GM21515 (cell line): ENCODE data around the gene SLC39A11.
A peak's percentile ranks its signal among the peaks of the same experiment; 100 is the strongest.
"Not testable (repeated sequence)": the region's sequence is repeated elsewhere in the genome, so short reads cannot be mapped to it uniquely, and the experiment has no call there.

Experiments
- ATAC-seq: cut with Tn5 transposase; IDR thresholded peaks from one replicate; pipeline ENCODE4 v1.9.1; 2021; ENCODE audit not compliant: unreplicated experiment

SLC39A11 gene

DNA sequence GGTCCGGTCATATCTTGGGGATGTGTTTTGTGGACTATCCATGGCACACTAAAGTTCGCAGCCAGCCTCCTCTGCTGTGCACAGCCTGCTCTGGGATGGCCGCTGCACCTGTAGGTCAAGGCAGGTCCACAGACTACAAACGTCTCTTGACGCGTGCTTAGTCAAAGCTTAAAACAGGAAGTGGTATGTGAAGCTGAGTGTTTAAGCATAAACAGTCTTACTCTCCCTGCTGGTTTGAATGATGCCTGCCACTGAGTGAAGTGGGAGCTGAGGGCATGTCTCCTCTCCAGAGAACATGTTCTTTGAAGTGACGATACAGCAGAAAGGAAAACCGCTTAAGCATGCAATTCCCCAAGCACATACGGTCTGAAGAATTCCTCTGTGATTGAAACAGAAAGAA, 365.6 kb downstream of the SLC39A11 start:
- peak; percentile 89 for ATAC-seq

DNA sequence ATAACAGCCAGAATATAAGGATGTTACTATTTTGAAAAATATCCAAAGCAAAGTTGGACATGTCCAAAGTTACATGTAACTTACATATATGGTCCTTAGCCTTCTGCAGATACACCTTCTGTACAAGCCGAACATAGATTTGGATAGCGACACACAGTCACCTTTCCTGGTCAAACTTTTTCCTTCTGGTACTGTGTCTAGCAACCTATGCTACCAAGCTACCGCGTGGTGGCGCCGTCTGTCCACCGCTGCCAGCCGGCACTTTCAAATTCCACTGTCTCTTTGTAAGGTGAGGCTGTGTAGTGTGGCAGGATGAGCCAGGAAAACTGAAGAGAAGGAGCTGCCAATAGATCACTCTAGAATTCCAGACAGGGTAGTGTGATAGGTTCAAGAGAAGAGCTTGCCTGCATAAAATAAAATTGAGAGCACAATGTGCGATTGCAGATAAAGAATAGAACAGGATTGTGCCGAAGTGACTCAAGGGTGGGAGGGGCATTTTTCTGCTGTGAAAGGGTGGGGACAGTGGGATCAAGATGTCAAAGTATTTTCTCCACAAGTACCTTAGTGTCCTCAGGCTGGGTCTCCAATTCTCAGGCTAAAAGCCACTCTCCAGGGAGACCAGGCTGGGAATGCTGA, 366.9 kb downstream of the SLC39A11 start:
- peak; percentile 40 for ATAC-seq

DNA sequence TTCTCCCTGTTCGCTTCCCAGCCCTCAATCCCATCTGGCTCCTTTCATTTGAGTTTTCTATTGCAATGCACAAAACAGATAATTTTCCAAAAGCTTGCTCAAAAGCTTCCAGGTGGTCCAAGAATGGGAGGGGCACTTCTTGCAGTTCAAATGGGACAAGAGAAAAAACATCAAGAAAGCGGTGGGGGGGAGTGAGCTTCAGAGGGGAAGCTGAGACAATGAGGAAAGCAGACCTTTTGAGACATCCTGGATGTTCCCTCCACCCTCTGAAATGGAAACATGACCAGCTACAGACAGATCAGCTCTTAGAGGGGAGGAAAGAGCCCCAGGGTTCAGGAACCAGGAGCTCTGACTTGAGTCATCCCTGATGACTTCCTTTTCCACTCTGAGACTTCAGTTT, 368.2 kb downstream of the SLC39A11 start:
- ATAC-seq, result no peak

DNA sequence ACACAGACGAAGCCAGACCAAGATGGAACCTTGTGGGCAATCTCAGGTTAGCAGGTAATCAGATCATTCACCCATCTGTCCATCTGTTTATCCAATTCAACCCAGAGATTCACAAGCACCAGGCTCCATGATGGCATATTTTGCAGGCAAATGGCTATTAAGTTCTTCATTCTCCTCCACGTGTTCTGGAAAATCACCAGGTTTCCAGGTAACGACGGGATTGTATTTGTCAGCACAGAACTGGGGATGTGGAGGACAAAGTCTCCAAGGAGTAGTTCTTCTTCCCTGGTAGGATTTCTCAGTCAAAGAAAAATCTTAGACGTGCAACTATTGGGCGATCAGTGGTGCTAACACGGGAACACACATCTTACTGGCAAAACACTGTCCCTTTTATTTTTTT, 368.8 kb downstream of the SLC39A11 start:
- ATAC-seq, result no peak

DNA sequence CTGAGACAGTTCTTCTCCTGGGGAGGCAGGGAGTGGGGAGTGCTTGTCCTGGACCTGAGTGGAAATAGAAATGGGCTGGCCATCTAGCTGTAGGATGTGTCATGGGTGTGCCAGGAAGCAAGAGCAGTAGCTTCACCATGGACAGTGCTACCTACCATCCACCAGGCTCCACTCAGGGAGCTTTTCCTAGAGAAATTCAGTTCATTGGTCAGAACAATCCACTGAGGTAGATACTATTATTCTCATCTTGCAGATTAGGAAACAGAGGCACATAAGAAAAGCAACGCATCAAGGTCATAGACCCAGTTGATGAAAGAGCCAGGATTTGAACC, 372.0 kb downstream of the SLC39A11 start:
- ATAC-seq, result no peak

DNA sequence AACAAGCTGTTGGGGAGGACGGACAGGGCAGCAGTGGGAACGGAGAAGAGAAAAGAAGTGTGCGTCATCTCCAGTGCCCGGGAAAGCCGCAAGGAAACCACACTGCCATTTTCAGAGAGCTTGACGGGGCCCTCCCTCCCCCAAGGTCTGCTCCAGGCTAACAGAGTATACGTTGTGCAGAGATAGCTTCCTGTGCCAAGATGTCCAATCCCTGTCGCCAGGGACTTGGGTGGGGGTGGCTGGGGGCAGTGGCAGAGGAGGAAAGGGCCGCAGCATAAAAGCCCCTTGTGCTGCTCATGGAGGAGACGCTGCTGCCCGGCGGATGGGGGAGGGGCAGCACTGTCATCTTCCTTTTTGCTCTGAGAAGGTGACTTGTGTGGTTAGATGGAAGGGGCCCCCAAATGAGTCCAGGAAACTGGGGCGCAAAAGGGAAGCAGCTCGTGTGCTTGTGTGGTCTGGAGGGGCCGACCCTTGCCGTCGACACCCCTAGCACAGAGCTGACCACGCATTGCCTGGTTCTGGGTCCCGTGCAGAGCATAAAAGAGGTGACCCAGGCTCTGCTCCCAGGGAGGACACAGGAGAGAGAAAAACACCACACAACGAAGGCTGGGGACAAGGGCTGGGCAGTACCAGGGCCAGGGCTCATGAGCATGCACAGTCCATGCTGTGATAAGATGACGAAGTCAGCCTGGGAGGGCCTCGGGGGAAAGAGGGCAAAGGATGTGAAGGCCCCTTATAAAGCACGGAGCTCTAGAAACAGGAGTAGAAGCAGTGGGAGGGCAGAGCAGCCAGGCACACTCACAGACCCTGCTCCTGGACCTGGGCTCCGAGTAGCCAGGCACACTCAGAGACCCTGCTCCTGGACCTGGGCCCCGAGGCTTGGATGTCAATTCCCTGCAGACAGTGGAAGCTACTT, 372.7 kb downstream of the SLC39A11 start:
- ATAC-seq, result no peak

DNA sequence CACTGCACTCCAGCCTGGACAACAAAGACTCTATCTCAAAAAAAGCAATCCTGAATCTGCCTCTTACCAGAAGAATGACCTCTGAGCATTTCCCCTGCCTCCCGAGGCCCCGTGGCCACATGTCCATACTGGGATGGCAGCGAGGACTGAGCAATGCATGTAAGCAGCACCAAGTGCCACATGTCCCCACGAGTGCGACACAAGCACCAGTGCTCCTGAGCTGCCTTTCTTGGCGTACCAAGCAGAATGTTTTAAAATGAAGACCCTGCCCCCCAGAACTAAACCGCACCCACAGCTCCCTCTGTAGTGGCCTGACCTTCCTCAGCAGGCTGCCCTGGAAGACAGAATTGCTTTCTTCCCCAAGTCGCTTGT, 373.3 kb downstream of the SLC39A11 start:
- ATAC-seq, result no peak

DNA sequence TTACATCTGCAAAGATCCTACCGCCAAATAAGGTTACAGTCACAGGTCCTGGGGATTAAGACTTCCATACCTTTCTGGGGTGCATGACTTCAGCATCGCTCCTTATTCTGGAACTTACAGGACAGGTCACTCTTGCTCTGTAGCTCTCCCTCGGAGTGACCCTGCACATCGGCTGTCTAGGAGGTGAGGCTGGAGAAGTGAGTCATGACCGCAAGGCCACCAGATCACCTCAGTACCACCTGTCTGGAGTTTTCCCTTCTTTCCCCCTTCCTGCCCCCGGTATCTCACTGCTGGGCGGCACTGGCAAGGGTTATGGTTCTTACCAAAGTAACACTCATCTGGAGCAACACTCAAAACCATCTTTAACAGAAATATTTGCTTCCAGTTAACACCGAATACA, 374.8 kb downstream of the SLC39A11 start:
- ATAC-seq, result no peak

DNA sequence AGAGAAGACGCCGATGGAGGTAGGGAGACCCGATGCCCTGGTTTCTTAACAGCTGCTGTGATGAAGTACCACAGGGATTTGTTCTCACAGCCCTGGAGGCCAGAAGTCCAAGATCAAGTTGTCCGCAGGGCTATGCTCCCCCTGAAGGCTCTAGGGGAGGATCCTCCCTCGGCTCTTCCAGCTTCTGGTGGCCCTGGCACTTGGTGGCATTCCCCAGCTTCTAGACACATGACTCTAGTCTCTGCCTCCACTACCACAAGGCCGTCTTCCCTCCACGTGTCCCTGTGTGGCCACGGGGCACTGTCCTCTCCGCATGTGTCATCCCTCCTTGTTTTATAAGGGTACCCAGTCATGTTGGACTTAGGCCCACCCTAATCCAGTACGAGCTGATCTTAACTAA, 375.2 kb downstream of the SLC39A11 start:
- no peak for ATAC-seq

DNA sequence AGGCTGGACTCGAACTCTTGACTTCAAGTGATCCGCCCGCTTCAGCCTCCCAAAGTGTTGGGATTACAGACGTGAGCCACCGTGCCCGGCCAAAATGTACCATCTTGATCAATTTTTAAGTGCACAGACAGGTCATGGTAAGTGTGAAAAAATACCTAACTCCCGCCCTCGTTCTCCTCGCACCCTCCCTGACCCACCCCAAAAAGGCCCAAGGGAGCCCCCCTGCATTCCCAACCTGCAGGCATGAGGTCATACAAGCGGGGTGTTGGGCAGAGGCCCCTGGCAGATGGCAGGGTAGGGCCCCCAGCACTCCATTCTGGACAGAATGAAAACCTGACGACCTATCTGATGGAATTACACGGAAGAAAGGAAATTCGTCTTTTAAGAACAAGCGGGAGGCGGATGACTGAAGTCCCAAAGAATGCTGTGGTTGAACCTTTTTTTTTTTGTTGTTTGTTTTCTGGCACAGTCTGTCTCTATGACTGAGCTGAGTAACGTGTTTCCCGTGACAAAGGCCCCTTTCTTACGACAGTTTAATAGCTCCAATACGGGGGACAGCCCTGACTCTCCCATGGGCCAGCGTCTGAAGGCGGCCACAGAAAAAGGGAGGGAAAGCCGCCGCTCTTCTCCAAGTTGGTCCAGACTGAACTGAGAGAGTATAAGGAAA, 376.4 kb downstream of the SLC39A11 start:
- ATAC-seq, result no peak

DNA sequence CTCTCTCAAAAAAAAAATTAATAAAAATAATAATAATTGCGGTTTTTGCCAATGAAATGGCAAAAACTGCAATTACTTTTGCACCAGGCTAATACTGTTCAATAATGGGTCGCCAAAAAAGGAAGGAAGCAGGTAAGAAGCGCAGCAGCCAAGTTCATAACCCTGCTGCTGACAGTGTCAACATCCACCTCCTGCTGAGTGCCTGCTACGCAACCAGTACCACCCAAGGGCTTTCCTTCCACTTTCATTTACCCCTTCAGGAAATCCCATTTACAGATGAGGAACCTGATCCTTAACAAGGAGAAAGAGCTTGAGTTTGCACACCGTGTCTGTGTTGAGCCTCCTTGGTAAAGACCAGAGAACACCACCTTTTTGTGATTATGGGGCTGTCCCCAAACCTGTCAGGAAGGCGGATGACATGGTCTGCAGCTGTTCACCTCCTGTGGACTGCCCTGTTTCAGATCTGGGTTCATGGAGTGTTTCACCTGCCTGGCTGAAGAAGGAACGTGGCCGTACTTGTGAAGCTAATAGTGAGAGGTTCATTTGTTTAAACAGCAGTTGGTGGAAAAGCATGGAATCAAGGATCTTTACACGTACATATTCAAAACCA, 378.0 kb downstream of the SLC39A11 start:
- no peak for ATAC-seq

DNA sequence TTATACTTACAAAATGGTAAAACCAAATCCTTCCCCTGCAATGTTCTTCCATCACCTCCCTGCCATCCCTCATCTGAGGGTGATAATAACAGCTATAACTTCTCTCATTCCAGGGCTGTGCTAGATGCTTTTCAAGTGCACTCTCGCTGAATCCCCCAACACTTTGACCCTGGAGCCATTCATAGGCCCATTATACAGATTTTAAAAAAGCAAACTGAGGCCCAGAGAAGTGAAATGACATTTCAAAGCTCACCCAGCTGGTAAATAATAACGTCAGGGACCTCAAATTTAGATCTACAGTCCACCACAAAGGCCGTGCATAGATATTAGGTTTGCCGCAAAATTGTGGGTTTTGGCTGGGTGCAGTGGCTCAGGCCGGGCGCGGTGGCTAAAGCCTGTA, 378.8 kb downstream of the SLC39A11 start:
- no peak for ATAC-seq

DNA sequence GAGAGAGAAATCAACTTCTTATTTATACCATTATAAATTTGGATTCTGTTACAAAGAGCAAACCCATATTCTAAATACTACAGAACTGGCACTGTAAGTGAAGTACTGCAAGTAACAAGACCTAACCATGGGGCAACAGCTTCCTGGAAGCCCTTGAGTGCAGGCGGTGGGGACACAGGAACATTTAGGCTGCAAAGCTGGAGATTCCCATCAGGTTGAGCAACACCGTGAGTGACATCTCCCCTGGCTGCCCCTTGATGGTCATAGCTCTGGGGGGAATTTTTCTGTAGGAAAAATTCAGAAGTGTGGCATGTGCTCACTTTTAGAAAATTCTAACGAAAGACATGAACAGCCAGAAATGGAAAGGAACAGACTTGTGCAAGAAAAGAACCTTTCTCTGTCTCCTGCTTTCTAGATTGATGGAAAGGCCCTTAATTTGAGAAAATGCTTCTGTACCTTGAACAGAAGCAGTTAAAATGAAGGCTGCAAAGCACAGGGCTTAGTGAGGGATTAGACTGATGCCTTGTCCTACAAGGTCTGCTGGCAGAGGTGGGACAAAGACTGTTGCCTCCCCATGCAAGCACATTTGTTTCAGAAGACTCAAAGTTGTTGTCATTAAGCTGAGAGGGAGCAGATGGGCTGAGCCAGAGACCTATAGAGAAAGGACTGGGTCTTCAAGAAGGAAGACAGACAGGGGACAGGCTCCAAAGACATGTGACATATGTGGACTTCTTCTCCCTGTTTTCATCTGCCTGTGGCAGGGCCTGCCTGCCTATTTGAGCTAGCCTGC, 380.8 kb downstream of the SLC39A11 start:
- no peak for ATAC-seq

DNA sequence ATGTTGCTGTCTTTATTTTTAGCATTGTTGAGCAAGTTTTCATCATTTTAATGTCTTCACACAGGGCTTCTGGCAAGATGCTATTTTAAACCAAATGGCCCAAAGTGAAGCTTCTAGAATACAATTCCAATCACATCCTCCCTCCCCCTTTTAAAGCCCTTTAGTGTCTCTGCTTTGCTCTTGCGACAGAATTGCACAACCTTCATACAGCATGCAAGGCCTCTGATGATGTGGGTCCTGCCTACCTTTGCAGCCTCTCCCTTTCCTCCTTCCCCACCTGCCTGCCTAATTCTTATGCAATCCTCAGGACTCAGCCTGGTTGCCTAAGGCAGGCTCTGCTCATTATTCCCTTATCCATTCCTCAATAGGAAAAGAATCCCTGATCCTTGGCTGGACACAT, 381.7 kb downstream of the SLC39A11 start:
- ATAC-seq, result no peak

DNA sequence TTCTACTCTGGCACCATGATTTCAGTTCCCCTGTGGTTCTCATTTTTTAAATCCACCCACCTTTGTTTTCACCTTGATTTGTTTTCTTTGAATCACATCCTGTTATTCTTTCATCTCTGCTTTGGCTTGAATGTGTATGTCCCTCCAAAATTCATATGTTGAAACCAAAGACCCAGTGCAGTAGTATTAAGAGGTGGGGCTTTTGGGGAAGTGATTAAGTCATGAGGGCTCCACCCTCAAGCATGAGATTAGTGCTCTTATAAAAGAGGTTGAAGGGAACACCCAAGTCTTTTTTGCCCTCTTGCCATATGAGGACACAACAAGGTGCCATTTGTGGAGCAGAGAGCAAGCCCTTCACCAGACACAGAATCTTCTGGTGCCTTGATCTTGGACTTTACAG, 382.3 kb downstream of the SLC39A11 start:
- ATAC-seq, result no peak

DNA sequence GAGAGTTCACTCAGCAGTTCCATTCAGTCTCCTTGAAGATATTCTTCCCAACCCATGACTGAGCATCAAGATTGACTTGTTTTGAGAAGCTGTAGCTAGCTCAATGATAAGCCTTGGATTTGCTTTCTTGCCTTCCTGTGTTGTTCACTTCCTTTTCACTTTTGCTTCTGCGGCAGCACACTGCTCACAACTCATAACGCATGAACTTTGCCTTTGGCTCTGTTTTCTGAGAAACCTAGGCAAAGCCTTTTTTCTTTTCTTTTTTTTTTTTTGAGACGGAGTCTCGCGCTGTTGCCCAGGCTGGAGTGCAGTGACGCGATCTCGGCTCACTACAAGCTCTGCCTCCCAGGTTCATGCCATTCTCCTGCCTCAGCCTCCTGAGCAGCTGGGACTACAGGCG, 383.8 kb downstream of the SLC39A11 start:
- ATAC-seq, result not testable (repeated sequence)

DNA sequence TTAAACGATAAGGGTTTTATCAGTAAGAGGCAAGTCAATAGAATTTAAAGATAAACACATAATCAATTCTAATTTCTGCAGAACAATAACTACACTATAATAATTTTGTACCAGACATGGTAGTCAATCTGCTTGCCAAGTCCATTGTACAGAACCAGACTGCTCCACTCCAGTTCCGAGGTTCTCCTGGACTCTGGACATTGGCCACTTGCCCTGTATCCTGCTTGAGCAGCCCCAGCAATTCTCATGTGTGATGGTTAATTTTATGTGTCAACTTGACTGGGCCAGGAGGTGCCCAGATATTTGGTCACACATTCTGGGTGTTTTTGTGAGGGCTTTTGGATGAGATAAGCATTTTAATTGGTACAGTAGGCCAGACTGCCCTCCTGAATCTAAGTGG, 384.6 kb downstream of the SLC39A11 start:
- ATAC-seq, result no peak

DNA sequence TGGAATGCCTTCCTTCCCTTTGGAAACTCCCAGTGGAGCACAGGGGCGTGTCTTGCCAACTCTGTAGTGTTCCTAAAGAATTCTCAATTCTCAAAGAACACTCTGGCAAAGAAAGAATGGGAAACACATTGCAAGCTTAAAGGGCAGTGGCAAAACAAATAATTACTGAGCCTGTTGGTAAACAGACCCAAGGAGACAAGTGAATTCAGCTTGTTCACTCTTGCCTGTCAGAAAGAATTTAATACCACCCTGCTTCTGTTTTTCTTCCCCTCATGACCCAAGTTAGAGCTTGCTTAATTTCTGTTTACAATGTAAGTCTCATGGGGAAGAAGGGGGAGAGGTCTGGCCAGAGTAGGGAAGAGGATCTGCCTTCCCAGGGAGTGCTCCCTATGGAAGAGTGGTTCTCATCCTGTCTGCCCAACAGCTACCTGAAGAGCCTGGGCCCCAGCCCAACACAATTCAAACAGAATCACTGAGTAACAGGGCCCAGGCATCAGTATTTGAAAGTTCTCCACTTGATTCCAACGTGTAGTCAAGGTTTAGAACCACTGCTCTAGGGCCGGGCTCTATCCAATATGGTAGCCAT, 386.0 kb downstream of the SLC39A11 start:
- no peak for ATAC-seq

DNA sequence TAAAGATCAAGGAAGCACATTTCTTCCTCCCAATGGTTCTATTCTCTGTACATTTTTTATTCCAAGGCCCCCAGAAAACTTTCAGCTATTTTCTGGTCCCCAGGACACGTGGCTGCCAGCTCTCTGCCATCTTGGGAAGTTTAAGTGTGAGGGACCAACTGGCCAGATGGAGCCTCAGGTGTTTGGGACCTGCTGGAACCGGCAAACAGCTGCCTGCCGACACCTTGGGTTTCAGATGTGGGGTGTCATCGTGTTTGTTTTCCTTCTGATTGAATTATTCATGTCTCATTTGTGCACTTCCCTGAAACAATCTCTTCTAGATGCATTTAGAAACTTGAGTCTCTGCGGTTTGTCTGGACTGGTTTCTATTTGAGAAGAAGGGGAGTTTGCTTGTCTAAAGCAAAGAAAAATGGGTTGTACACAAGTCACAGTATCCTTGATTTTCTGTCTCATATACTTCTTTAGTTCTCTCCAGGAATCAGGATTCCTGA, 386.5 kb downstream of the SLC39A11 start:
- ATAC-seq, result peak; percentile 83

DNA sequence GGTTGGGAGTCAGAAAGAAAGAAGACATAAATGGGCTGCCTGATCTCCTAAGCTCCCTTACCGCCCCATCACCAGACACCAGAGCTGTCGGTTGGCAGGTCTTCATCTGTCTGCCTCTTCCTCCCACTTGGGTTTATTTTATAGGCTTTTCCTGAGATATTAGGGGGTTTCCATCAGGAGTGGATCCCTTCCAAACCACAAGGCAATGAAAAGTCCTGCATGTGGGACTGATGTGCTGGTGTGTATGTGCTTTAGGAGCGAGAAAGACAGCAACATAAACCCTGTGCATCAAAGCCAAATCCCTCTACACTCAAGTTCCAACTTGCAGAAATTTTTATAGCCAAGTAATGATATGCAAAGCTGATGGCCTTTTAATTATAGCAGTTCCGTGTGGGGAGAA, 389.5 kb downstream of the SLC39A11 start:
- ATAC-seq, result no peak
